GM12801 (cell line): ENCODE data around the gene MPG.

ENCODE experiments used
- TF ChIP-seq, protein P1 (sequence below): IDR thresholded peaks from one replicate; pipeline ENCODE4 v1.5.1; 2011; ENCODE audit warnings: control low read depth; ENCODE audit not compliant: insufficient read length; ENCODE audit errors: extremely low read depth

MPG gene

GRCh38 chr16:67183-67791, 10.7 kb upstream of the MPG start:
- TF ChIP-seq, protein P1, sequence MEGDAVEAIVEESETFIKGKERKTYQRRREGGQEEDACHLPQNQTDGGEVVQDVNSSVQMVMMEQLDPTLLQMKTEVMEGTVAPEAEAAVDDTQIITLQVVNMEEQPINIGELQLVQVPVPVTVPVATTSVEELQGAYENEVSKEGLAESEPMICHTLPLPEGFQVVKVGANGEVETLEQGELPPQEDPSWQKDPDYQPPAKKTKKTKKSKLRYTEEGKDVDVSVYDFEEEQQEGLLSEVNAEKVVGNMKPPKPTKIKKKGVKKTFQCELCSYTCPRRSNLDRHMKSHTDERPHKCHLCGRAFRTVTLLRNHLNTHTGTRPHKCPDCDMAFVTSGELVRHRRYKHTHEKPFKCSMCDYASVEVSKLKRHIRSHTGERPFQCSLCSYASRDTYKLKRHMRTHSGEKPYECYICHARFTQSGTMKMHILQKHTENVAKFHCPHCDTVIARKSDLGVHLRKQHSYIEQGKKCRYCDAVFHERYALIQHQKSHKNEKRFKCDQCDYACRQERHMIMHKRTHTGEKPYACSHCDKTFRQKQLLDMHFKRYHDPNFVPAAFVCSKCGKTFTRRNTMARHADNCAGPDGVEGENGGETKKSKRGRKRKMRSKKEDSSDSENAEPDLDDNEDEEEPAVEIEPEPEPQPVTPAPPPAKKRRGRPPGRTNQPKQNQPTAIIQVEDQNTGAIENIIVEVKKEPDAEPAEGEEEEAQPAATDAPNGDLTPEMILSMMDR = no peak

GRCh38 chr16:67884-68789, 9.9 kb upstream of the MPG start:
- TF ChIP-seq, protein P1 = no peak

GRCh38 chr16:69181-69580, 8.8 kb upstream of the MPG start:
- TF ChIP-seq, protein P1 = no peak

- TF ChIP-seq, protein P1 = no peak
These were observed 6.8 kb upstream of the MPG start for GRCh38 chr16:71210-71539.

DNA sequence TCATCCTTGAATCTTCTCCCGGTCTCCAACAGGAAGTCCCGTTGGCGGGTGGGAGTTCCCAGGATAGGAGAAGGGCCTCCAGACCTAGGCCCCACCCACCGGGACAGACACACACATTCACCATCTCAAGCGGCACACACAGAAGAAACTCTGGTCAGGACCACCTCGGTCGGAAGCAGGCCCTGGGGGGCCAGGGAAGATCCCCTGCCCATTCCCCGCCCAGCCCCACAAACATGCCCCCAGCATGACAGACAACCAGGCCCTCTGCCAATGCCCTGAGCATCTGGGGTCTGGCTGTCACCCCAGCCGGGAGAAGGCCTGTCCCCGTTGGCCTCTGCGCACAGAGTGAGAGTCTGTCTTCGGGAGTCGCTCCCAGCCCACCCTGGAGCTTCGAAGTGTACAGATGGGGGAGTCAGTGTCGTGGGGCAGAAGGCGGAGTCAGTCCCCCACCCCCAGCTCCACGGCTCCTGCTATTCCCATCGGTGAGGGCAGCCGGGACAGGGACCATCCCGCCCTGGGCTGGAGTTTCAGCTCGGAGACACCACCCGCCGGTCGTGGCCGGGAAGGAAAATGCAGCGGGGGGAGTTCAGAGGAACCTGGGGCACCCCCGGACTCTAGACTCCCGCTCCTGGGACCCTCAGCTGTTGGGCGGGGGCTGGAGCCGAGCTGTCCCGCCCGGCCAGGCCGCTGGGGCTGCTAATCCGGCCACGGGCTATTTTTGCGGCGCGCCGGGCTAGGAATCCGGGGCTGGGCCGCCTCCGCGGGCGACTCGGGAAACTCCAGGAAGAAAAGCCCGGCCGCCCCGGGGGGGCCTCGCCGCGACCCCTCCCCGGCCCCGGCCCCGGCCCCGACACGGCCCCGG, 6.3 kb upstream of the MPG start:
- TF ChIP-seq, protein P1 = no peak

DNA sequence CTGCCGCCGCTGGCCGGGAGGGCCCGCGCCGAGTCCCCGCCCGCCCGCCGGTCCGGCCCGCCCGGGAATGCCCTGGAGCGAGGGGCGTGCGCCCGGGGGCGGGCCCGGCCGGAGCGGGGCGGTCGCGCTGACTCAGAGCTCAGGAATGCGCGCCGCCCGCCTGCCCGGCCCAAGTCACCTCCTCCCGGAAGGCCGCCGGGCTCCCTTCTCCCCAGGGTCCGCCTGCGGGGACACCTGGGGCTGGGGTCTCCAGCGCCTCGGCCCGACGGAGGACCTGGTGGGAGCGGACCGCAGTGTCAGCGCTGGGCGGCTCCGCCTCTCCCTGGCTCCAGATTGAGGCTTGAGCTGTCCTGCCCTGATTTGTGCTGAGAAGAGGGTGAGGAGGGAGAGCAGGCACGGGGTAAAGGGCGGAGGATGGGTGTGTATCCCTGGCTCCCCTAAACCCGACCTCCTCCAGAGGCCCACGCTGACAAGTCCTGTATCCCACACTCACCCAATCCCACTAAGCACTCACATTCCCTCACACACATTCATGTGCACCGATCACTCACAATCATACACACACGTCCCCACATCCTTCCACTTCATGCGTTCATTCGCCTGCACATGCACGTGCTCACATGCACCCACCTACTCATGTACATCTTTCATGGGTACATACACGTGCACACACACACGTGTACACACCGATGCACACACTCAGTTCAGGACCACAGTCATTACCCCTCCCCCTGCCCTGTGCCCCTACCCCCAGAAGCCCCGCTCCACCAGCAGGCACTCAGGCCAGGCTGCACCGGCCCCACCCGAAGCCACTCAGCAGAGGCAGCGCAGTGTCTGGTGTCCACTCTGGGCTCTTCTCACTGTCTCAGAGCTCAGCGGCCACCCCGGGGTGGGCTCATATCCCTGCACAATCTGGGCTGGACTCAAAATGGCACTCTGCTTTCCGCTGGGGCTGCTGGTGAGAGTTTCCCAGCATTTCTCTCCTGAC, 5.2 kb upstream of the MPG start, which contains the start of gene RHBDF1:
Gene RHBDF1 (minus strand): TSS at position 71 of the 988 bp plus-strand sequence. CDS start 7,616 bp downstream, outside the sequence.
- TF ChIP-seq, protein P1 = no peak
